HL-60 (cell line): ENCODE measurements around the gene ASCC1.

Source experiments
- DNase-seq, 2 experiments: peaks; one replicate each; pipeline ENCODE4 v3.0.0-alpha.2; 2010 to 2020; ENCODE audit warnings: low read depth in 1 of 2, low spot score in 1 of 2
- H3K27ac ChIP-seq: fragments of 250-450 bp; sonication (Bioruptor Pico); replicated peaks from 2 replicates; pipeline ENCODE4 v1.5.1; 2020; ENCODE audit warnings: mild to moderate bottlenecking, moderate library complexity
- H3K27me3 ChIP-seq: fragments of 250-450 bp; sonication (Bioruptor Pico); 2 replicates; pipeline ENCODE4 v1.5.1; 2021; ENCODE audit warnings: mild to moderate bottlenecking, moderate library complexity; ENCODE audit not compliant: insufficient read depth, poor library complexity, severe bottlenecking
- H3K4me3 ChIP-seq: replicated peaks from 2 replicates; pipeline ENCODE4 v1.5.1; 2011; ENCODE audit warnings: mild to moderate bottlenecking, control low read depth, low read length; ENCODE audit not compliant: insufficient read depth
- CTCF ChIP-seq: IDR thresholded peaks from one replicate; pipeline ENCODE4 v1.5.1; 2011; ENCODE audit warnings: low read length, control low read depth, inconsistent platforms; ENCODE audit not compliant: insufficient read depth
- GABPA ChIP-seq: IDR thresholded peaks from 2 replicates; pipeline ENCODE4 v1.6.1; 2012; ENCODE audit warnings: low read depth
- POLR2AphosphoS5 ChIP-seq: IDR thresholded peaks from 2 replicates; pipeline ENCODE4 v1.6.1; 2012; ENCODE audit warnings: low read depth
- SPI1 ChIP-seq: IDR thresholded peaks from 2 replicates; pipeline ENCODE4 v1.6.1; 2012; ENCODE audit warnings: low read depth, mild to moderate bottlenecking, borderline replicate concordance
- TF ChIP-seq, protein P1 (sequence below): IDR thresholded peaks from 2 replicates; pipeline ENCODE4 v1.6.1; 2012; ENCODE audit warnings: low read depth; ENCODE audit not compliant: insufficient replicate concordance

The ASCC1 gene

DNA sequence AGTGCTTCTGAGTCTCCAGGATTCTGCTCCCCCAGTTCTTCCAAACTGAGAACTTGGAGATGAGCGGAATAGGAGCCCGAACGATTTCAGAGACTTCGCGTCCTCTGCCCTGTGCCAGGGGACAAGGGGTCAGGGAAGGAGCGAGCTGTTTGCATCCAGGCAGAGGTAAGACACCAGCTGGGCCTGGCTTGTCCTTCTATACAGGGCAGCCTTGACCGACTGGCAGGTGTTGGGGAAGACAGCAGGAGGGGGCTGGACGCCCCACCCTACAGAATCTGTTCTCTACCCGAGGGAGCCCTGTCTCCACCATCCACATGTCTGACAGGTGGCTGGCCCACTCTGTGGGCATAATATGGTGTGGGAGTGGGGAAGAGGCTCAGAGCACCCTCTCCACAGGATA lies 134.9 kb downstream of the ASCC1 start:
- Histone ChIP-seq H3K4me3 (no peak overlapping the region), H3K27ac (no peak overlapping the region), H3K27me3 (no peaks in the 10 kb centered on the region)
- DNase-seq: no peak
- no peak for TF ChIP-seq POLR2AphosphoS5
- no peak for TF ChIP-seq SPI1
- TF ChIP-seq CTCF: no peak
- TF ChIP-seq, protein P1, sequence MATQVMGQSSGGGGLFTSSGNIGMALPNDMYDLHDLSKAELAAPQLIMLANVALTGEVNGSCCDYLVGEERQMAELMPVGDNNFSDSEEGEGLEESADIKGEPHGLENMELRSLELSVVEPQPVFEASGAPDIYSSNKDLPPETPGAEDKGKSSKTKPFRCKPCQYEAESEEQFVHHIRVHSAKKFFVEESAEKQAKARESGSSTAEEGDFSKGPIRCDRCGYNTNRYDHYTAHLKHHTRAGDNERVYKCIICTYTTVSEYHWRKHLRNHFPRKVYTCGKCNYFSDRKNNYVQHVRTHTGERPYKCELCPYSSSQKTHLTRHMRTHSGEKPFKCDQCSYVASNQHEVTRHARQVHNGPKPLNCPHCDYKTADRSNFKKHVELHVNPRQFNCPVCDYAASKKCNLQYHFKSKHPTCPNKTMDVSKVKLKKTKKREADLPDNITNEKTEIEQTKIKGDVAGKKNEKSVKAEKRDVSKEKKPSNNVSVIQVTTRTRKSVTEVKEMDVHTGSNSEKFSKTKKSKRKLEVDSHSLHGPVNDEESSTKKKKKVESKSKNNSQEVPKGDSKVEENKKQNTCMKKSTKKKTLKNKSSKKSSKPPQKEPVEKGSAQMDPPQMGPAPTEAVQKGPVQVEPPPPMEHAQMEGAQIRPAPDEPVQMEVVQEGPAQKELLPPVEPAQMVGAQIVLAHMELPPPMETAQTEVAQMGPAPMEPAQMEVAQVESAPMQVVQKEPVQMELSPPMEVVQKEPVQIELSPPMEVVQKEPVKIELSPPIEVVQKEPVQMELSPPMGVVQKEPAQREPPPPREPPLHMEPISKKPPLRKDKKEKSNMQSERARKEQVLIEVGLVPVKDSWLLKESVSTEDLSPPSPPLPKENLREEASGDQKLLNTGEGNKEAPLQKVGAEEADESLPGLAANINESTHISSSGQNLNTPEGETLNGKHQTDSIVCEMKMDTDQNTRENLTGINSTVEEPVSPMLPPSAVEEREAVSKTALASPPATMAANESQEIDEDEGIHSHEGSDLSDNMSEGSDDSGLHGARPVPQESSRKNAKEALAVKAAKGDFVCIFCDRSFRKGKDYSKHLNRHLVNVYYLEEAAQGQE: no peak
- no peak for TF ChIP-seq GABPA

DNA sequence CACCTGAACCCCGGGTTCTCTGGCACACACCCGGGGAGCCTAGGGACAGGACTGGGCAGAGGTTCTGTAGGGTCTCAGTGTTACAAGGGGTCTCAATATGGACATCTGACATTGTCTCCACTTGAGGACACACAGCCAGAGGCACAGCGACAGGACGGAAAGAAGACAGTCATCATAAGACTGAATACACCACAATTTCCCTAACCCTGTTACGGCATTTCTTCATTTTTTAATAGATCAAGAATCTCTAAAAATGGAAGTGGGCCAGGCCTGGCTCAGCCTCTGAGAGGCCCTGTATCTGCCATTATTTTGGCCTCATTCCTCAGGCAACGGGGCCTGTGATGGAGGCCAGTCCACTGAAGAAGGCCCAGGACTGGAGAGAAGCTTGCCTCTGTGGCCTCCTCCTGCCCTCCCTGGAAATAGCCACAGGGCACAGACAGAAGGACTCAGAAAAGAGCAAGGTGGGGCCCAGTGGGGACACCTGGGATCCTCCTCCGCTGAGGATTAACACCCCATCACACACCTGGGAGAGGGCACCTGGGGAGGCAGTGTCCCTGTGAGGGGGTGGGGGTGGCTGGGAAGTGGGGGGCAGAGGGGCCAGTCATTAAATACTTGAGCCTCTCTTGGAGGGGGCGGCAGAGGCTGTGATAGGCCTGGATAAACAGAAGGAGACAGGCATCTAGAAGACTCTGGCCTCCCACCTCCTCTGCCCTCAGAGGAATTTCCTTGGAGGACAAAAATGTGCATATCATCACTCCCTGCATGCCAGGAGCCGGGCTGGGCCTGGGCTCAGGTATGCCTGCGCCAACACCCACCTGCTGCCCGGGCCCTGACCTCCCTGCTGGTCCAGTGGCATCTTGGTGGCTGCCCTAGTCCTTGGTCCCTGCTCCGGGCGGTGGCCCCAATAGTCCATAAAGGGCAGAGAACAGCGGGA lies 135.8 kb downstream of the ASCC1 start:
- Histone ChIP-seq H3K27me3 (no peaks in the 10 kb centered on the region), H3K27ac (no peak overlapping the region), H3K4me3 (no peak overlapping the region)
- no peak for DNase-seq
- TF ChIP-seq POLR2AphosphoS5 (no peak), CTCF (no peak), GABPA (no peak), SPI1 (no peak)
- TF ChIP-seq, protein P1: no peak

DNA sequence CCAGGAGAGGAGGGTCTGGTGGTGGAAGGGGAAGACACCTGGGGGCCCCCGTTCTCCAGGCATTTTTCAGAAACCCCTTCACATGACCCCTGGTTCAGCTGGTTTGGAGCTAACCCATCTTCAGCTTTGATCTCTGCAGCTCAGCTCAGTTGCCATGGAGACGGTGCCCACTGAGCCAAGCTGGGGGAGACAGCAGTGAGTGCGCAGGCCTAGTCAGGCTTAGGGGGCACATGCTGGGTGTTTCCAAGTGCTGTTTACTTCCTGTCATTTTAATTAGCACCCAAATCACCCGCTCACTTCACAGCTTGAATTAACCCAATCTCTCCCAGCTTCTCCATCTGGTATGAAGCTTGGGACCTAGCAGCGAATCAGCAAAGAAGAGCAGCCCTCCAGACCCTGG lies 136.7 kb downstream of the ASCC1 start:
- Histone ChIP-seq H3K27me3 (no peaks in the 10 kb centered on the region), H3K4me3 (no peak overlapping the region), H3K27ac (no peak overlapping the region)
- TF ChIP-seq CTCF (no peak), GABPA (no peak), SPI1 (no peak), POLR2AphosphoS5 (no peak)
- TF ChIP-seq, protein P1: no peak
- no peak for DNase-seq
